ENCODE data around the gene HSFX3. TPM values are rescaled to one million over a fixed set of nuclear protein-coding genes. Genes with fewer than 3 reads are reported as not detected.
"Not testable (repeated sequence)": the region's sequence is repeated elsewhere in the genome, so short reads cannot be mapped to it uniquely, and the experiment has no call there.

HSFX3 gene
- total and polyA plus RNA-seq, 2 donors: not detected

GRCh38 chrX:149563359-149563758, 13.6 kb upstream of the HSFX3 start:
- DNase-seq (ENCODE audit: extremely low spot score): no peak
- no peaks in the 10 kb centered on the region for H3K4me1 ChIP-seq (ENCODE audit: insufficient read depth)
- H3K27ac ChIP-seq (ENCODE audit: low read depth): no peak overlapping the region
- no peak overlapping the region for H3K4me3 ChIP-seq (ENCODE audit: low read depth, low read length)
- no peaks in the 10 kb centered on the region for H3K36me3 ChIP-seq (ENCODE audit: insufficient read depth)
- no CpG with 5 or more reads among the region's 4 CpGs for WGBS

GRCh38 chrX:149555251-149555650, 5.5 kb upstream of the HSFX3 start:
- not testable (repeated sequence) for DNase-seq (ENCODE audit: extremely low spot score); H3K36me3 ChIP-seq (ENCODE audit: insufficient read depth); H3K4me1 ChIP-seq (ENCODE audit: insufficient read depth); H3K27ac ChIP-seq (ENCODE audit: low read depth); H3K4me3 ChIP-seq (ENCODE audit: low read depth, low read length)
- no CpG with 5 or more reads among the region's 4 CpGs for WGBS

- not testable (repeated sequence) for DNase-seq (ENCODE audit: extremely low spot score); H3K4me1 ChIP-seq (ENCODE audit: insufficient read depth)
- WGBS: 87% methylated on average over 2 of the region's 6 CpGs
These were observed 2.2 kb upstream of the HSFX3 start for GRCh38 chrX:149551939-149552248.

GRCh38 chrX:149551245-149551938, 1.7 kb upstream of the HSFX3 start:
- no CpG with 5 or more reads among the region's 4 CpGs for WGBS
- H3K4me1 ChIP-seq (ENCODE audit: insufficient read depth); H3K27ac ChIP-seq (ENCODE audit: low read depth); H3K36me3 ChIP-seq (ENCODE audit: insufficient read depth); H3K4me3 ChIP-seq (ENCODE audit: low read depth, low read length); DNase-seq (ENCODE audit: extremely low spot score): not testable (repeated sequence)

More at GRCh38 chrX:149551939-149552248, 2.2 kb upstream of the HSFX3 start:
- H3K36me3 ChIP-seq (ENCODE audit: insufficient read depth); H3K27ac ChIP-seq (ENCODE audit: low read depth); H3K4me3 ChIP-seq (ENCODE audit: low read depth, low read length): not testable (repeated sequence)

GRCh38 chrX:149550454-149550853, 730 bp upstream of the HSFX3 start:
- not testable (repeated sequence) for DNase-seq (ENCODE audit: extremely low spot score); H3K4me1 ChIP-seq (ENCODE audit: insufficient read depth); H3K36me3 ChIP-seq (ENCODE audit: insufficient read depth); H3K27ac ChIP-seq (ENCODE audit: low read depth); H3K4me3 ChIP-seq (ENCODE audit: low read depth, low read length)
- WGBS: 90% methylated on average over 1 of the region's 1 CpG

GRCh38 chrX:149547782-149548181, 1.9 kb downstream of the HSFX3 start:
- not testable (repeated sequence) for H3K36me3 ChIP-seq (ENCODE audit: insufficient read depth); DNase-seq (ENCODE audit: extremely low spot score); H3K4me1 ChIP-seq (ENCODE audit: insufficient read depth); H3K4me3 ChIP-seq (ENCODE audit: low read depth, low read length); H3K27ac ChIP-seq (ENCODE audit: low read depth)
- 89% methylated on average over 1 of the region's 3 CpGs for WGBS

GRCh38 chrX:149546962-149547361, 2.8 kb downstream of the HSFX3 start:
- H3K27ac ChIP-seq (ENCODE audit: low read depth); DNase-seq (ENCODE audit: extremely low spot score); H3K36me3 ChIP-seq (ENCODE audit: insufficient read depth); H3K4me1 ChIP-seq (ENCODE audit: insufficient read depth); H3K4me3 ChIP-seq (ENCODE audit: low read depth, low read length): not testable (repeated sequence)
- WGBS: 97% methylated on average over 1 of the region's 1 CpG

- H3K4me1 ChIP-seq (ENCODE audit: insufficient read depth); H3K4me3 ChIP-seq (ENCODE audit: low read depth, low read length); DNase-seq (ENCODE audit: extremely low spot score); H3K36me3 ChIP-seq (ENCODE audit: insufficient read depth); H3K27ac ChIP-seq (ENCODE audit: low read depth): not testable (repeated sequence)
- WGBS: 70% methylated on average over 17 of the region's 29 CpGs
These were observed 3.9 kb downstream of the HSFX3 start for GRCh38 chrX:149545545-149546543.

GRCh38 chrX:149541521-149542047, 8.1 kb downstream of the HSFX3 start:
- H3K27ac ChIP-seq (ENCODE audit: low read depth): no peak overlapping the region
- no peak for DNase-seq (ENCODE audit: extremely low spot score)
- no peaks in the 10 kb centered on the region for H3K4me1 ChIP-seq (ENCODE audit: insufficient read depth)
- 12% methylated on average over 13 of the region's 13 CpGs for WGBS
- peak overlapping the region; percentile 51 for H3K4me3 ChIP-seq (ENCODE audit: low read depth, low read length)
- H3K36me3 ChIP-seq (ENCODE audit: insufficient read depth): no peaks in the 10 kb centered on the region

GRCh38 chrX:149540621-149541520, 8.9 kb downstream of the HSFX3 start, which contains the start of gene EOLA1:
Gene EOLA1, plus strand, starts transcription at chrX:149541012. Its CDS starts 4,619 bp downstream, at chrX:149545631.
- Histone ChIP-seq H3K27ac (ENCODE audit: low read depth) (peak within 1 kb of the TSS; percentile 80), H3K4me3 (ENCODE audit: low read depth, low read length) (peak within 1 kb of the TSS; percentile 51), H3K36me3 (ENCODE audit: insufficient read depth) (no peaks in the 10 kb centered on the region), H3K4me1 (ENCODE audit: insufficient read depth) (no peaks in the 10 kb centered on the region)
- under 1% methylated on average over 71 of the region's 71 CpGs for WGBS
- no peak for DNase-seq (ENCODE audit: extremely low spot score)

- peak; percentile 83 for DNase-seq (ENCODE audit: extremely low spot score)
- 2% methylated on average over 22 of the region's 24 CpGs for WGBS
- peak overlapping the region; percentile 51 for H3K4me3 ChIP-seq (ENCODE audit: low read depth, low read length)
- peak overlapping the region; percentile 80 for H3K27ac ChIP-seq (ENCODE audit: low read depth)
- H3K36me3 ChIP-seq (ENCODE audit: insufficient read depth): no peaks in the 10 kb centered on the region
- H3K4me1 ChIP-seq (ENCODE audit: insufficient read depth): no peaks in the 10 kb centered on the region
These were observed 9.5 kb downstream of the HSFX3 start for GRCh38 chrX:149540131-149540620.

- peak overlapping the region; percentile 64 for H3K27ac ChIP-seq (ENCODE audit: low read depth)
- H3K4me3 ChIP-seq (ENCODE audit: low read depth, low read length): peak overlapping the region; percentile 40
- WGBS: 1% methylated on average over 30 of the region's 34 CpGs
- H3K4me1 ChIP-seq (ENCODE audit: insufficient read depth): no peaks in the 10 kb centered on the region
- DNase-seq (ENCODE audit: extremely low spot score): peak; percentile 86
- no peaks in the 10 kb centered on the region for H3K36me3 ChIP-seq (ENCODE audit: insufficient read depth)
These were observed 10.2 kb downstream of the HSFX3 start for GRCh38 chrX:149539283-149540130.
